Stimulated activated CD8-positive, alpha-beta memory T cell treated with anti-CD3 and anti-CD28 coated beads, Interleukin-4, amount 100 ng/mL, for 1 hour (primary cell): ENCODE measurements around the gene LSM14B.

ENCODE experiments used
- DNase-seq, 2 donors: peaks; one replicate each; pipeline ENCODE4 v3.0.0-alpha.2; 2020; ENCODE audit warnings: low read depth in 2 of 2, low spot score in 1 of 2

LSM14B gene

DNA sequence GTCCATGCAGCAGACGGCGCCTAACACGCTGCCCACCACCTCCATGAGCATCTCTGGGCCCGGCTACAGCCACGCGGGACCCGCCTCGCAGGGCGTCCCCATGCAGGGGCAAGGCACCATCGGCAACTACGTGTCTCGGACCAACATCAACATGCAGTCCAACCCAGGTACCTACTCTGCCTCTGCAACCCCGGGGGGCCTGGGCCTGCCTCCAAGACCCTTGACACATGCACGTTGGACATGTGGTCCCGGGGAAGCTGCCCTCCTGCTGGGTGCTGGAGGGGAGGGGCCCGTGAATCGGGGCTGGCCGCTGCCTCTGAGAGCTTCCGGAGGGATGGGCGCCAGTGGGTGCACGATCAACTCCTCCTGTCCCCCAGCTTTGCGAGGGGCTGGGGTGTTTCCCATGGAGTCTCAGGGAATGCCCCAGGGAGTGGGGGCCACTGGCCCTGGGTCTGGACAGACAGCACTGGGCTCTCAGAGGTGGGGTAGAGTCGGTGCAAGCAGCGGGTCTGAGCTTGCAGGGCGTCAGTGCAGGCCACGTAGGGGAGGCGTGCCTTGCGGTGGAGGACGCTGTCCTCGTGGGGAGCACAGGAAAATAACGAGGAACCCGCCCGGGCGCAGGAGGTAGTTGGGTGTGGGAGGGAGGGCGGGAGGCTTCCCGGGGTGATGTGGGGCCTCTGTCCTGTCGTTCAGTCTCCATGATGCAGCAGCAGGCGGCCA lies 40.6 kb downstream of the LSM14B start:
- no peak for DNase-seq

DNA sequence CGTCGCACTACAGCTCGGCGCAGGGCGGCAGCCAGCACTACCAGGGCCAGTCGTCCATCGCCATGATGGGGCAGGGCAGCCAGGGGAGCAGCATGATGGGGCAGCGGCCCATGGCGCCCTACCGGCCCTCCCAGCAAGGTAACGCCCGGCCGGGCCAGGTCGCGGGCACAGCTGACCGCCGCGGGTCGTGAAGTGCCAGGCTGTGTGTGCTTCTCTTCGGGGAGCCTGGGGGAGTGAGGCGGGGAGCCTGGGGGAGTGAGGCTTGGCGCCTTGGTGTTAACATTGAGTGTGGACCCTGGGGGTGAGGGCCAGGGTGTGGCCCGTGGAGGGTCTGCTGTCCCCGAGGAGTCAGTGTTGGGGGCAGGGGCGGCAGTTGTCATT lies 41.2 kb downstream of the LSM14B start:
- no peak for DNase-seq

DNA sequence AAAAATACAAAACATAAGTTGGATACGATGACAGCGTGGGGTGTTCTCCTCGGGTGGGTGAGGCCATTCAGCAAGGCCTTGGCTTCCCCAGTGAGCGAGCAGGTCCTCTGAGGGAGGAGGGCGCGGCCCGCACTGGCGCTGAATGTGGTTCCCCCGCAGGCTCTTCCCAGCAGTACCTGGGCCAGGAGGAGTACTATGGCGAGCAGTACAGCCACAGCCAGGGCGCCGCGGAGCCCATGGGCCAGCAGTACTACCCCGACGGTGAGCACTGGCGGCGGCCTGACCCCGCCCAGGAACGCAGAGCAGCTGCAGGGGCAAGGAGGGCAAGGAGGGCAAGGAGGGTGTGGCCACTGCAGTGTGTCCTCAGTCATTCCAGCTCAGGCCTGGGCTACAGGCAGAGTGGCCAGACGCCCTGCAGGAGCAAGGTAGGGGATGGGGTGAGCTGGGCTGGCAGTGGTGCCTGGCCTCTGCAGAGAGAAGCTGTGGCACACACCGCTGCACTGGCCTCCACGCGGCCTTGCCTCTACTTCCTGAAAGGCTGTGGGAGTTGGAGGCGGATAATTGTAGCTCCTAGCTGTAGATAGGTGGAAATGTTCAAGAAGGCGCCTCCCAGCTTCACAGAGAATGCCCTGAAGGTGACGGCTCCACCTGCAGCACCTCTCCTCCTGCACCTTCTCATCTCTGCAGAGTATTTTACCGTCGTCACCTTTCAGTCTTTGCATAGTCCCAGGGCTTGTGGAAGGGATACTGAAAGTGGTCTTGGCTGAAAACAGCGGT lies 41.9 kb downstream of the LSM14B start:
- DNase-seq: no peak

DNA sequence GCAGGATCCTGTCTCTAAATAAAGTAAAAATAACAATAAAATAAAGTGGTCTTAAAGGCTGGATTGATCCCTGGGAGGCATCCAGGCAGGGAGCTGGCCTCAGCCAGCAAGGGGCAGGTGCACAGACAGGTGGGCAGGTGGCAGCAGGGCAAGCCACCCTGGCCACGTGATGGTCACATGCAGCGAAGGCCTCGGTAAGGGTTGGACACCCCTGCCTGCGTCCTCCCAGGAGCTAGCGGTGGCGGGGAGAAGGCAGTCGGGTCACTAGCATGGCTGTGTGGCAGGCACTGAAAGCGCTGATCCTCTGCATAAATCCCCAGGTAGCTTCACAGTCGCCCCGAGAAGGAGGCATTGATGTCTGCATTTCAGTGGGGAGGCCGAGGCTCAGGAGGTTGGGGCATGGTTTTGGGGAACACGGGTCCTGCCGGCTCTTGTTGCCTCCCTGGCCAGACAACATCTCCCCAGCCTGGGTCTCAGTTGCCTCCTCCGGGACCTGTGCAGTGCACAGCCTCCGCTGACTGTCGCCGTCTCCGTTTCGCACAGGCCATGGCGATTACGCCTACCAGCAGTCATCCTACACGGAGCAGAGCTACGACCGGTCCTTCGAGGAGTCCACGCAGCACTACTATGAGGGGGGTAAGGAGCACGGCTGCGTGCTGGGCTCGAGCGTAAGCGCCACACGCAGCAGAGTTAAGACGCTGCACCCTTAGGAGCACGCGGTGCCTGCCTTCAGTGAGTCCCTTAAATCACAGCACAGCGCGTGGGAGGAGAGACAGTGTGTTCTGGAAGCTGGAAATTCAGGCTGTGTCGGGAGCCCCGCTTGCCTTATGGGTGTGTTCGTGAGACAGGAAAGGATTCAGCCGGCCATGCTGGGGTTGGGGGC lies 42.8 kb downstream of the LSM14B start:
- no peak for DNase-seq

DNA sequence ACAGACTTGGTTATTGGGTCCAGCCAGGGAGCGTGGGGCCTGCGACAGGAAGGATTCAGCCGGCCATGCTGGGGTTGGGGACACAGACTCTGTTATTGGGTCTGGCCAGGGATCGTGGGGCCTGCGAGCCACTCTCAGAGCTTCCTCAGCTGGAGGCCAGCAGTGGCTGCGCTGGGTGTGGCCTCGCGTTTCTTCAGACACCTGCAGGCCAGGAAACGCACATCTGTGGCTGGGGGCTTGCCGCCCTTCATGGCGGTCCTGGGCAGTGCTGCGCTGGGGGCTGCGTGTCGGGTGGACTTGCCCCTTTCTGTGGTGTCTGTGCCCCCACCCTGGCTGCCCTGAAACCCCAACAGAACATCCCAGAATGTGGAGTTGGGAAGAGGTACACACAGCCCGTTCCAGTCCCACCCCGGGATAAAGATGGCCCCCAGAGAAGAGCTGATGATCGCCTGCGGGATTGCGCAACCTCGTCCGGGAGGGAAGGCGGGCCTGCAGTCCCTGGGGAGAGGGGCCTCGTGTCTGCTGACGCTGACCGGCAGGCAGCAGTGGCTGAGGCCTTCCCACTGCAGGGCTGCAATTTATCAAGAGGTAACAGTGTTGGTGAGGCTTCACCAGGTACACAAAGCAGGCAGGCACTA lies 43.6 kb downstream of the LSM14B start:
- no peak for DNase-seq

DNA sequence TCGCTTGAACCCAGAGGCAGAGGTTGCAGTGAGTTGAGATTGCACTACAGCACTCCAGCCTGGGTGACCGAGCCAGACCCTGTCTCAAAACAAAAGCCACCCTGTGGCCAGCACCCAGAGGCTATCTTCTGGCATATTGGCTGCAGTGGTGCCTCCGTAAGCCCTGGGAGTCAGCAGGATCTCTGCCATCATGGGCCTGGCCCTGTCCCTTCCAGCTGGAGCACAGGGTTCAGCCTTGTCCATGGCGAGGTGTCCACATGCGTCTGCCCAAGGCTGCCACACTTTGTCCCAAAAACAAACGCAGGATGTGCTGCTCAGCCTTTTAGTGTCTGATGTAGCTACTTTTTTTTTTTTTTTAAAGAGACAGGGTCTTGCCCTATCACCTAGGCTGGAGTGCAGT lies 45.2 kb downstream of the LSM14B start:
- DNase-seq: no peak

DNA sequence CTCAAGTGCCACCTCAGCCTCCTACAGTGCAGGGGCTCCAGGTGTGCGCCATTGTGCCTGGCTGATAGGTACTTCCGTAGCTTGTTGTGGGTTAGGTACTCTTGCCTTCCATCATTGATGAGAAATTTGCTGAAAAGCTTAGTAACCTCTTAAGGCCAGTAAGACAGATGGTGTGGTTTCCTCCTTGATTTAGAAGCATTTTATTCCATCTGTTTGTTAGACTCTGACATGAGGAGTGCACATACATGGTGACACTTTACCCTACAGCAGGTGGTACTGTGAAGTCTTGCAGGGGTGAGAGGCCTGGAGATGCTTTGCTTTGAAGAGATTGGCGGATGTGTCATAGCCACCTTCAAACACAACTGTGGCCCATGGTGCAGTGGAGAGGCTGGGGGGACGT lies 45.8 kb downstream of the LSM14B start:
- DNase-seq: no peak

DNA sequence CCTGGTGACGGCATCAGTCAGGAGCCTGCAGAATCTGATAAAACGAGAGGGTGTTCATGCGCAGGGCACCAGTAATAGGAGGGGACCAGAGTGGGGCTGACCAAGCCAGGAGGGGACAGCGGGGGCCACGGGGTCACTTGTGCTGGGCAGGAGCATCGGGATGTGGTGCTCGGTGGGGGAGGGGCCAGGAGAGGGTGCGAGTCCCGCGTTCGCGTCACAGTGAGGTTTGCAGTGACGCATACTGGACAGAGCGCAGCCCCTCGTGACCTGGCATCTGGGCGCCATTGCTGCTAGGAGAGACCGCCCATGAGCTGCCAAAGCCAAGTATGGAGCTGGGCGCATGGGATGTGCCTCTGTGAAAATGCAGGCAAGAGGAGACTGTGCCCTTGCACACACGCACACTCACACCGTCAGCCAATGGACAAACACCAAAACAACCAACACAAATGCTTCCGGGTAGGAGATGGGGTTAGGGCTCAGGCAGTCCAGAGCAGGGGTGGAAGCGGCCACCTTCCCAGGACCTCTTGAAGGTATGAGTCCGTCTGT lies 46.7 kb downstream of the LSM14B start:
- DNase-seq: no peak

DNA sequence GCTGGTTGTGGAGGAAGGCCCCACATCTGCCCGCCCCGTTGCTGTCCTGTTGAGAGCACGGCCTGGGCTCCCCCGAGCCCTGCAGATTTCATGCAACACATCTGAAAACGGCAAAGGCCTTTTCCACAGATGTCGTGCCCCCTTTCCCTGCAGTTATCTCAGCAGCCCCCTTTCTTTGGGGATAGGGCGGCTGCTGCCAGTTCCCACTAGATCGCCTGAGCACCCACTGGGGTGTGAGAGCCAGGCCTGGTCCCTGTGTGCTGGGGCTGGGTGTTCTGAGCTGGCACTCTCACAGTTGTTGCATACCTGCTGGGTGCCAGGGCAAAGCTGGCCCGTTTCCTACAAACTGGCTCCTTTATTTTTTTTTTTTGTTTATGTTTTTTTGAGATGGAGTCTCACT lies 48.3 kb downstream of the LSM14B start:
- DNase-seq: no peak

DNA sequence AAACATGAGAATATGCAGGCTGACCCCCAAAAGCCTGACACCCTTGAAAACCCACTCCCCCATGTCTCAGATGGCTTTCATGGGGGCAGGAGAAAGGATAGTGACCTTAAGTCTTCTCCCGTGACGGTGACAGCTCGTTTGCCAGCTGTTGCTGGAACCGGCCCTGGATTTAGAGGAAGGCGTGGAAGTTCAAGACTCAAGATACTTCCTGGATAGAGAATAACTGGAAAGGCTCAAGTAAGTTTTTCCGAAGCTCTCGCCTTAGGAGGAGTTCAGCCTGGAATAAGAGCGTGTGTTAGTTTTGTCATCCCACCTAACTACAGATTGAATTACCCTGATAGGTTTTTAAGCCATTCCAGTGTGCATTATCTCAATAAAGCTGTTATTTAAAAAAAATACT lies 49.0 kb downstream of the LSM14B start:
- no peak for DNase-seq

DNA sequence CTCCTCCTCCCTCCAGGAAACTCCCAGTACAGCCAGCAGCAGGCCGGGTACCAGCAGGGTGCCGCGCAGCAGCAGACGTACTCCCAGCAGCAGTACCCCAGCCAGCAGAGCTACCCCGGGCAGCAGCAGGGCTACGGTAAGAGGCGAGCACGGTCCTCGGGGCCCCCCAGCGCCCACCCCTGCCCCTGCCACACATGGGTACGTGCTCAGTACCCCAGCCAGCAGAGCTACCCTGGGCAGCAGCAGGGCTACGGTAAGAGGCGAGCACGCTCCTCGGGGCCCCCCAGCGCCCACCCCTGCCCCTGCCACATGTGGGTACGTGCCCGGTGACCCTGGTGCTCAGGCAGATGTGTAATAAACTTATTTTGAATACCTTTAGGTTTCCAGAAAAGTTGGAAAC lies 50.4 kb downstream of the LSM14B start:
- no peak for DNase-seq

DNA sequence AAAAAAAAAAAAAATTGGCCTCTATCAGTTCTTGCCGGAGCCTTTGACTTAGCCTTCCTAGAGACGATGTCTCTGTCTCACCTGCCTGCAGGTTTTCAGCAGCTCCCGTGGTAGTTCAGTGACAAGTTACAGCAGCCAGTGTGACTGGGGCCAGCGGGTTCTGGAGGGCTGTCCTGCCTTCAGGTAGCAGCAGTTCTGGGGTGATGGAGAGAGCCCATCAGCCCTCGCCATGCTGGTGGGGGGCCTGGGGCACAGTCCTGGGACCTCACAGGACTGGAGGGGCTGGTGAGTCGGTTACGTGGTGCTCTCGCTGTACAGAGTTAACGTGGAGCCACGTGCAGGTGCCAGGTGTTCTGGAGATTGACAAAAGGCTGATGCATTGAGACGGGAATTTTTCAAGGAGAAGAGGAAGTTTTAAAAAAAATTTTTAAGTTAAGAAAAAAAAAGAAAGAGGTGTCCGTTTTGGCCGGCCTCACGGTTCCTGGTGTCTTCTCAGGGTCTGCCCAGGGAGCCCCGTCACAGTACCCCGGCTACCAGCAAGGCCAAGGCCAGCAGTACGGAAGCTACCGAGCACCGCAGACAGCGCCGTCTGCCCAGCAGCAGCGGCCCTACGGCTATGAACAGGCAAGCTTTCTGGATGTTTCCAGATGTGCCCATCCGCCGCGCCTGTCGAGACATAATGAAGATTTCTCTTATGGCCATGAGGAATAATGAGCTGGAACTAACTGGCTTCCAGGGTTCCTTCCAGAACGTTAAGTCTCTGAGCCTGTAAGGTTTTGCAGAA lies 51.9 kb downstream of the LSM14B start:
- no peak for DNase-seq

DNA sequence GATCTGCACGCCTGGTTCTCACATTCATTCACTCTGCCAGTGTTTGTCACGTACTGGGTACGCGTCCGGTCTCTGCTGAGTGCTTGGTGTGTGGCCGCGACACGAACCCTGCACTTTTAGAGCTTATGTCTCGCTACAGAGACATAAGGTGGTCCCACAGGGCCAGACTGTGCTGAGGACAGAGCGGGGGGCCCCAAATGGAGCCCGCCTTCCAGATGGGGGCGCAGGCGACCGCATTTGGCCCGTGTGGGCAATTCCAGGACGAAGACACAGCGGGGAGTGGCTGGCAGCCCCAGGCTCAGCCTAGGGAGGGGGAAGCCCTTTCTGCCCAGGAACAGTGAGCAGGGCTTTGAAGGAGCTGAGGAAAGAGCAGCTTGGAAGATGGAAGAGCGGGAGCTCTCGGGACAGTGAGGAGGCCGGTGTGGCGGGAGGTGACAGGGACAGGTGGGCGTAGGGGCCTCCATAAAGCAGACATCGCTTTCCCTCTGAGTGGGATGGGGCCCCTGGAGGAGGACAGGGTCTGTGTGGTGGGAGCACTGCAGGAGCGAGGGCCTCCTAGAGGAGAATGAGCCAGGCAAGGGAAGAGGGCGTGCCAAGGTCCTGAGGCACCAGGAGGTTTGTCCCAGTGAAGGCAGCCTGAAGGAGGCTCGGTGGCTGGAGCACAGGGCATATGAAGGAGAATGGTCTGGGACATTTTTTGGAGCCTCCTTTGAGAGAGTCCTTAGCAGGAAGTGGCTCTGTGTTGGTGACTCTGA lies 52.8 kb downstream of the LSM14B start:
- DNase-seq: no peak

DNA sequence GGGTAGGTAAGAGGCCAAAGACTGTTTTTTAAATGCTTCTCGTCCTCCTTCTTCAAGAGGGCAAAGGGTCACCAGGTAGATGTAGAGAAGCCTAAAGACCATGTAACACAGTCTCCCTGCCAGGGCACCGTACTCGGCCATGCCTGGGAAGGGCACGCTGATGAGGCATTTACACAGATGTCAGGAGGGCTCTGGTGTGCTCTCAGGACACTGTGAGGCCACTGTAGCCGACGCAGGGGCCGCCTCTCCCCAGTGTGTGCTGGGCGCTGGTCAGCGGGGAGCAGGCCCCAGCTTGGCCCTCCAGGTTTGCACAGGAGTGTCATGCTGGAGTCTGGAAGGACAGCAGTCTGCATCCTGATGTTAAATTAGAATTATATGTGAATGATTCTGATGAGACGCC lies 53.4 kb downstream of the LSM14B start:
- DNase-seq: no peak

DNA sequence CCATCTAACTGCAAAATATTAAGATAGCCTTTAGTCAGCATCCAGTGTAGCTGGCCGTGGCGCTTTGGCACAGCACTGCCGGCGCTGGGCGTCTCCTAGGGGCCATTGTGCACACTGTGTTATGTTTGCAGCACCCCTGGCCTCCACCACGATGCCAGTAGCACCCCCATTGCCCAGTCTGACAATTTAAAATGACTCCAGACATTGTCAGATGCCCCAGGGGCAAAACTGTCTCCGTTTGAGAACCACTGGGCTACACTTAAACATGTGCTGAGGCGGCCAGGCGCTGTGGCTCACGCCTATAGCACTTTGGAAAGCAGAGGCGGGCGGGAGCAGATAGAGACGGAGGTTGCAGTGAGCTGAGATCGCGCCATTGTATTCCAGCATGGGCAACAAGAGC lies 54.6 kb downstream of the LSM14B start:
- DNase-seq: no peak

DNA sequence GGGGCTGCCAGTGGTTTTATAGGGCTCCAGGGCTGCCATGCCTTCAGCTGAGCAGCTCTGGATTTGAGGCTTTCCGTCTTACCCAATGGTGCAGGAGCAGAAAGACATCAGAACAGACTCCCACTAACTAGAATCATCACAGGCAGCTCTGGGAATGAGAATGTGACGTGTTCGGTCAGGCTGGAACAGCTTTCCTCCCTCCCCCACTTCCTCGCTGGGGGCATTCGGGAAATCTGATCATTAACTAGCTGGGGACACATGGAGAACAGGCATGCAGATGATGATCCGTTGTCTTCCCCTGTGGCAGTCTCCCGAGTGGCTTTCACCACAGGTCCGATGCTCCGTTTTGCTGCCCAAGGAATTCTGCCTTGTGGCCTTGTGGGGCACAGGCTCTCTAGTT lies 55.0 kb downstream of the LSM14B start:
- no peak for DNase-seq

DNA sequence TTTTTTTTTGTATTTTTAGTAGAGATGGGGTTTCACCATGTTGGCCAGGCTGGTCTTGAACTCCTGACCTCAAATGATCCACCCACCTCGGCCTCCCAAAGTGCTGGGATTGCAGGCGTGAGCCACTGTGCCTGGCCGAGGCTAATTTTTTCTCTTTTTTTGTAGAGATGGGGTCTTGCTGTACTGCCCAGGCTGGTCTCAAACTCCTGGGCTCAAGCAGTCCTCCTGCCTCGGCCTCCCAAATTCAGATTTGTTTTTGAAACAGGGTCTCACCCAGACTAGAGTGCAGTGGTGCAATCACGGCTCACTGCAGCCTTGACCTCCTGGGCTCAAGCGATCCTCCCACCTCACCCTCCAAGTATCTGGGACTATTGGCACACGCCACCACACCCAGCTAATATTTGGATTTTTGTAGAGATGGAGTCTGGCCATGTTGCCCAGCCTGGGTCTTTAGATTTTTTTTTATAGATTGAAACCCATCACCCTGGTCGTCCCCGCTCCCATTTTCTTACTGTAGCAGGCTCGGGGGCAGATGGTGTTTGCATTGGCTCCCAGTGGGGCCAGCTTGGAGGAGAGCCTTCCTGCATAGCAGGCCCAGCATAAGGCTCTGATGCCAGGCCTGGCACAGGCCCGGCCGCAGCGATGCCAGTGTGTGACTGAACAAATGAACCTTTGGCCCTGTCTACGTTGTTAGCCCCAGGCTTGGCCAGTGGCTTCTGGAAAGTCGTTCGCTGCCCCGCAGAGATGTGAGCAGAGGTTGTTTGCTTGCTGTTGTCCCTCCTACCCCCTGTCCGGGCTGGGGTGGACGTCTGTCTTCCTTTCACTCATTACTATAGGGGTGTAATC lies 56.3 kb downstream of the LSM14B start:
- DNase-seq: no peak

DNA sequence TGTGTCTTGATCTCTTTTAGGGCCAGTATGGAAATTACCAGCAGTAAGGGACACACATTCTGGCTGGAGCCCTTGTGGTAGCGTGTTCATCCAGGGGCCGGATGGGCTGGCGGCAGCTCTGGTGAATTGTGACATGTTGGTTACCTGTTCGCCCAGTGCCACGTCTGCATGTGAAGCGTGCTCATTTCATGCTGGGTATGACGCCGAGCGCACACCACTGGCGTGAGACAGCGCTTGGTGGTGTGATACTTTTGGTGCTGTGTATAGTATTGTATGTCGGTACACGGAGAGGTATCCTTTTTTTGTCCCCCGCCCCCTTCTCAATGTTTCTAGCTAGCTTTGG lies 56.9 kb downstream of the LSM14B start:
- no peak for DNase-seq

DNA sequence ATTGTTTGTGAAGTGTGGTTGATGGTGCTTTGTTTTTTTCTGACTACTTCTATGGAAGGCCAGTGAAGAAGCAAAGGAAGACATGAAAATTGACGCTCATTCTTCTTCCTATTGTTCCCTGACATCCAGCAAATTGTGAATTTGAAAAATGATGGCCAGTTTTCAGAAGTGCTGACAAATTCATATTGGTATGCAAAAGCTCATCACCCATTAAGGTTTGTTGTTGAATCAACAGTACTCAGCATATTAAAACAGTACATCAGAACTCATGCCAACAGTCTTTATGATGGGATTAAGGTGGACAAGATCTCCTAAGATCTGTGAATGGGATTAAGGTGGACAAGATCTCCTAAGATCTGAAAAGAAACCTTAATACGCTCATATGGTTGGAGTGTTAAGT lies 59.5 kb downstream of the LSM14B start:
- DNase-seq: no peak
